HCT116 (cell line): ENCODE data around the gene FLNA. TPM values are rescaled to one million over a fixed set of nuclear protein-coding genes. Genes with fewer than 3 reads are reported as not detected.

ENCODE experiments used
- ATAC-seq: fragments of 200-7000 bp; cut with Tn5 transposase; 2 replicates; pipeline ENCODE4 v1.9.1; 2020; ENCODE audit warnings: mild to moderate bottlenecking, moderate library complexity
- BruUV-seq: library from RNA; stranded (reverse); fragments of 400-500 nt; replicated peaks from 2 replicates; lab custom pipeline; 2021; lab: Mats Ljungman, UMichigan
- CTCF ChIA-PET: fragments of 300-600 bp; sonication (Branson Sonifier 250); formaldehyde crosslinking; loops from one replicate; lab custom pipeline; 2021; ENCODE audit warnings: antibody characterized with exemption; lab: Charles Lee
- POLR2A ChIA-PET: fragments of 300-600, 350-600 bp; sonication (Branson Sonifier 250); formaldehyde crosslinking; loops from one replicate; lab custom pipeline; 2021; ENCODE audit warnings: antibody characterized with exemption; lab: Charles Lee
- RAD21 ChIA-PET, 2 experiments: fragments of 300-600 bp; sonication (Branson Sonifier 250); formaldehyde crosslinking; loops; one replicate each; lab custom pipeline; 2023; ENCODE audit warnings: low total read pairs in 2 of 2; ENCODE audit not compliant: uncharacterized antibody in 2 of 2, unreplicated experiment in 2 of 2, low non-redundant PET in 1 of 2; lab: Charles Lee
- DNase-seq: peaks from one replicate; pipeline ENCODE4 v3.0.0-alpha.2; 2010; ENCODE audit warnings: low read depth, low spot score
- H2AFZ ChIP-seq: fragments of 200-600 bp; shearing (Covaris generic), sonication (generic); 2 replicates; pipeline ENCODE4 v1.6.1; 2017; ENCODE audit warnings: low read depth, mixed run types, mixed read lengths, antibody characterized with exemption, low read length; ENCODE audit not compliant: poor library complexity, severe bottlenecking
- H3K27ac ChIP-seq: 2 replicates; pipeline ENCODE4 v1.5.1; 2012; ENCODE audit warnings: low read depth, low read length
- H3K27me3 ChIP-seq: fragments of 200-600 bp; sonication (generic); 2 replicates; pipeline ENCODE4 v1.6.1; 2016; ENCODE audit warnings: mixed run types, low read length, mixed read lengths; ENCODE audit not compliant: insufficient read depth
- H3K36me3 ChIP-seq, 2 experiments: fragments of 200-500 bp in 1 of 2; fragments of 200-600 bp in 1 of 2; sonication (Bioruptor generic) in 1 of 2; sonication (generic) in 1 of 2; 2 replicates each; pipeline versions ENCODE4 v1.5.1 to v1.6.1; 2014 to 2016; ENCODE audit warnings: low read length in 2 of 2, inconsistent platforms in 1 of 2, mixed read lengths in 1 of 2, mixed run types in 1 of 2; ENCODE audit not compliant: insufficient read depth in 2 of 2, control insufficient read depth in 1 of 2
- H3K4me1 ChIP-seq, 2 experiments: fragments of 200-600 bp in 1 of 2; sonication (generic) in 1 of 2; 2 replicates each; pipeline versions ENCODE4 v1.5.1 to v1.6.1; 2012 to 2017; ENCODE audit warnings: low read length in 2 of 2, inconsistent platforms in 1 of 2, mild to moderate bottlenecking in 1 of 2, mixed read lengths in 1 of 2, mixed run types in 1 of 2, moderate library complexity in 1 of 2; ENCODE audit not compliant: insufficient read depth in 2 of 2, control insufficient read depth in 1 of 2
- H3K4me2 ChIP-seq: fragments of 200-600 bp; sonication (generic); 2 replicates; pipeline ENCODE4 v1.6.1; 2017; ENCODE audit warnings: mixed run types, low read length, mixed read lengths
- H3K4me3 ChIP-seq, 2 experiments: fragments of 200-600 bp in 1 of 2; sonication (generic) in 1 of 2; replicated peaks in 1 of 2; 2 replicates each; pipeline ENCODE4 v1.5.1; 2011 to 2016; ENCODE audit warnings: low read length in 2 of 2, control low read depth in 1 of 2, low read depth in 1 of 2, mild to moderate bottlenecking in 1 of 2, mixed read lengths in 1 of 2, mixed run types in 1 of 2
- H3K79me2 ChIP-seq: fragments of 200-600 bp; sonication (generic); 2 replicates; pipeline ENCODE4 v1.6.1; 2017; ENCODE audit warnings: mild to moderate bottlenecking, mixed run types, low read length, moderate library complexity, mixed read lengths; ENCODE audit not compliant: insufficient read depth
- H3K9ac ChIP-seq: fragments of 200-600 bp; sonication (generic); 2 replicates; pipeline ENCODE4 v1.6.1; 2016; ENCODE audit warnings: low read length, mixed read lengths
- H3K9me2 ChIP-seq: fragments of 200-600 bp; sonication (generic), shearing (Covaris generic); 2 replicates; pipeline ENCODE4 v1.6.1; 2017; ENCODE audit warnings: mixed run types, mild to moderate bottlenecking, moderate library complexity; ENCODE audit not compliant: insufficient read depth
- H3K9me3 ChIP-seq, 2 experiments: fragments of 200-500 bp in 1 of 2; fragments of 200-600 bp in 1 of 2; sonication (Bioruptor generic) in 1 of 2; sonication (generic) in 1 of 2; 2 replicates each; pipeline ENCODE4 v1.6.1; 2014 to 2017; ENCODE audit warnings: low read length in 2 of 2, mixed read lengths in 2 of 2, inconsistent platforms in 1 of 2, low read depth in 1 of 2, mild to moderate bottlenecking in 1 of 2, mixed run types in 1 of 2, moderate library complexity in 1 of 2; ENCODE audit not compliant: control insufficient read depth in 1 of 2, insufficient read depth in 1 of 2
- H4K20me1 ChIP-seq: fragments of 200-600 bp; sonication (generic), shearing (Covaris generic); 2 replicates; pipeline ENCODE4 v1.6.1; 2017; ENCODE audit warnings: mixed run types, mild to moderate bottlenecking, moderate library complexity; ENCODE audit not compliant: insufficient read depth
- CEBPB ChIP-seq: IDR thresholded peaks from 2 replicates; pipeline ENCODE4 v1.6.1; 2012; ENCODE audit warnings: low read depth
- EZH2phosphoT487 ChIP-seq: fragments of 200-600 bp; IDR thresholded peaks from 2 replicates; pipeline ENCODE4 v1.6.1; 2018; ENCODE audit warnings: antibody characterized with exemption, borderline replicate concordance
- FOSL1 ChIP-seq: IDR thresholded peaks from 2 replicates; pipeline ENCODE4 v1.6.1; 2012; ENCODE audit warnings: low read depth
- JUND ChIP-seq: IDR thresholded peaks from 2 replicates; pipeline ENCODE4 v1.6.1; 2012
- POLR2AphosphoS5 ChIP-seq: IDR thresholded peaks from 2 replicates; pipeline ENCODE4 v1.6.1; 2011; ENCODE audit warnings: mild to moderate bottlenecking, low read depth, low read length, moderate library complexity
- RAD21 ChIP-seq: IDR thresholded peaks from 2 replicates; pipeline ENCODE4 v1.6.1; 2012; ENCODE audit warnings: low read depth, mild to moderate bottlenecking
- SIN3A ChIP-seq: IDR thresholded peaks from 2 replicates; pipeline ENCODE4 v1.6.1; 2012; ENCODE audit warnings: low read depth
- SP1 ChIP-seq: IDR thresholded peaks from 2 replicates; pipeline ENCODE4 v1.6.1; 2012; ENCODE audit warnings: low read depth
- TCF7L2 ChIP-seq: IDR thresholded peaks from 2 replicates; pipeline ENCODE4 v1.7.0; 2011; ENCODE audit warnings: borderline replicate concordance, inconsistent platforms; ENCODE audit not compliant: insufficient read depth, insufficient read length; ENCODE audit errors: extremely low read depth
- intact Hi-C: fragments of 100-400 bp; cut with micrococcal nuclease; formaldehyde crosslinking; loops from 2 replicates; pipeline ENCODE4 v1.10.0; 2022
- total RNA-seq: library from RNA; stranded (reverse); gene quantifications from one replicate; pipeline ENCODE4 v1.2.1, GENCODE V29; 2021; ENCODE audit not compliant: unreplicated experiment
- TF ChIP-seq, protein P1 (sequence below): IDR thresholded peaks from 2 replicates; pipeline ENCODE4 v1.6.1; 2011; ENCODE audit warnings: mild to moderate bottlenecking, low read length, moderate library complexity; ENCODE audit not compliant: insufficient replicate concordance; ENCODE audit errors: extremely low read depth
- TF ChIP-seq, protein P2 (sequence below): IDR thresholded peaks from 2 replicates; pipeline ENCODE4 v1.6.1; 2012

FLNA gene
- total RNA-seq, 1 experiment from 2014 or later: 546 TPM

DNA sequence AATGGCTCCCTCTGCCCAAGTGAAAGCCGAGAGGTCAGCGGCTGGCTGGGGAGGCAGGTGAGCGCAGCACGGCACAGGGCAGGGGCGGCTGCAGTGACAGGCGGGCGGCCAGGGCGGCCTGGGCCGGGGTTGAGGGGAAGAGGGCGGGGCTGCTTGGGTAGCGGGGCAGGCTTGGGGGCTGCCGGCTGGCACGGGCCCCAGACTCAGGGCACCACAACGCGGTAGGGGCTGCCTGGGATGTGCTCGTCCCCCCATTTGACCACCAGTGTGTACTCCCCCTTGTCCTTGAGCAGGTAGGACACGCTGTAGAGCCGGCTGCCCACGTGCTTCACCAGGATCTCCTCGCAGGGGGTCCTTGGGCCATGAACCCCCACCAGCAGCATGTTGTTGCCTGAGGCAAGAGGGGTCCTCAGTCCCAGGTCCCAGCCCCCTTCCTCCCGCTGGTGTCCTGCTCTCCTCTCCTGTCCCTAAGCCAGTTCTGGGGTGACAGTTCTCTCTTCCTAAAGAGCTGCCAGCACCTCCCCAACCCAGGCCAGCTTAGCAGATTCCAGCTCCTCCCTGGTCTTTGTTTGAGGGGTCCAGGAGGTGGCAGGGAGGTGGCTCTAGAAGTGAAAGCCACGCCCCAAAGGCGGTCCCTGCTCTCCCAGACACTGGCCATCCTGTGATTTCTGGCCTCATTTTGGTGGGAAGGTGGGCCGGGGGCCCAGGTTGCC lies 25.6 kb downstream of the FLNA start:
- CTCF ChIA-PET: no interaction called here
- H3K4me1 ChIP-seq: no peaks in the 10 kb centered on the region

More for the DNA sequence above, 25.6 kb downstream of the FLNA start:
- Histone ChIP-seq H2AFZ (no peak overlapping the region), H3K4me3 (no peak overlapping the region), H3K79me2 (no peaks in the 10 kb centered on the region), H3K36me3 (peaks cover 4 to 5% of the 10 kb centered on the region in 2 experiments; a peak in 2 of 4 replicates), H4K20me1 (no peaks in the 10 kb centered on the region), H3K27ac (no peak overlapping the region), H3K9me2 (no peaks in the 10 kb centered on the region), H3K9ac (no peak overlapping the region), H3K27me3 (no peaks in the 10 kb centered on the region), H3K9me3 (no peaks in the 10 kb centered on the region), H3K4me2 (no peak overlapping the region)
- ChIA-PET POLR2A (interaction anchor here (1.0 kb wide), 1 partner anchor 22 kb away, joined by 4 read pairs; no protein-coding TSS in a partner anchor), RAD21 (no interaction called here)
- intact Hi-C loops: no loop called here
- ATAC-seq (no peak), DNase-seq (no peak)
- BruUV-seq: TSS peak; percentile 55
- no peak for TF ChIP-seq SIN3A
- TF ChIP-seq, protein P1, sequence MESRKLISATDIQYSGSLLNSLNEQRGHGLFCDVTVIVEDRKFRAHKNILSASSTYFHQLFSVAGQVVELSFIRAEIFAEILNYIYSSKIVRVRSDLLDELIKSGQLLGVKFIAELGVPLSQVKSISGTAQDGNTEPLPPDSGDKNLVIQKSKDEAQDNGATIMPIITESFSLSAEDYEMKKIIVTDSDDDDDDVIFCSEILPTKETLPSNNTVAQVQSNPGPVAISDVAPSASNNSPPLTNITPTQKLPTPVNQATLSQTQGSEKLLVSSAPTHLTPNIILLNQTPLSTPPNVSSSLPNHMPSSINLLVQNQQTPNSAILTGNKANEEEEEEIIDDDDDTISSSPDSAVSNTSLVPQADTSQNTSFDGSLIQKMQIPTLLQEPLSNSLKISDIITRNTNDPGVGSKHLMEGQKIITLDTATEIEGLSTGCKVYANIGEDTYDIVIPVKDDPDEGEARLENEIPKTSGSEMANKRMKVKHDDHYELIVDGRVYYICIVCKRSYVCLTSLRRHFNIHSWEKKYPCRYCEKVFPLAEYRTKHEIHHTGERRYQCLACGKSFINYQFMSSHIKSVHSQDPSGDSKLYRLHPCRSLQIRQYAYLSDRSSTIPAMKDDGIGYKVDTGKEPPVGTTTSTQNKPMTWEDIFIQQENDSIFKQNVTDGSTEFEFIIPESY: no peak
- TF ChIP-seq TCF7L2: no peak
- TF ChIP-seq, protein P2, sequence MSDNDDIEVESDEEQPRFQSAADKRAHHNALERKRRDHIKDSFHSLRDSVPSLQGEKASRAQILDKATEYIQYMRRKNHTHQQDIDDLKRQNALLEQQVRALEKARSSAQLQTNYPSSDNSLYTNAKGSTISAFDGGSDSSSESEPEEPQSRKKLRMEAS: no peak
- TF ChIP-seq SP1: no peak
- TF ChIP-seq JUND: no peak
- no peak for TF ChIP-seq CEBPB
- TF ChIP-seq RAD21: no peak
- TF ChIP-seq FOSL1: no peak
- no peak for TF ChIP-seq POLR2AphosphoS5
- TF ChIP-seq EZH2phosphoT487: no peak
